ENCODE measurements around the gene NINJ2. TPM values are rescaled to one million over a fixed set of nuclear protein-coding genes. Genes with fewer than 3 reads are reported as not detected.
"Not testable (repeated sequence)": the region's sequence is repeated elsewhere in the genome, so short reads cannot be mapped to it uniquely, and the experiment has no call there.

NINJ2 gene
- total RNA-seq, 2 donors from 2014 or later, result 0.78 to 5.6 TPM

- ATAC-seq (no peak), DNase-seq (no peak)
- Histone ChIP-seq H3K4me1 (no peaks in the 10 kb centered on the region), H3K27me3 (no peaks in the 10 kb centered on the region), H3K9me3 (peaks cover 0 to 8% (median 0%) of the 10 kb centered on the region in 3 donors), H3K4me3 (no peak overlapping the region), H3K27ac (no peak overlapping the region), H3K36me3 (replicated peaks in 1 of 2; ENCODE audit: insufficient read depth in 1 of 2, low read depth in 2 of 2) (no peaks in the 10 kb centered on the region)
- no peak for TF ChIP-seq CTCF (IDR thresholded peaks at IDR 0.05)
- no peak for TF ChIP-seq POLR2A (IDR thresholded peaks at IDR 0.05)
- intact Hi-C loops (cut with DNase I), result no loop called here
- WGBS, 2 donors, result 70 to 72% methylated on average over 11 of the region's 11 CpGs
Measured at GRCh38 chr12:701896-702539, 38.8 kb upstream of the NINJ2 start.

- Histone ChIP-seq H3K9me3 (peaks cover 0 to 8% (median 0%) of the 10 kb centered on the region in 3 donors), H3K4me3 (no peak overlapping the region), H3K27me3 (no peaks in the 10 kb centered on the region), H3K4me1 (no peaks in the 10 kb centered on the region), H3K27ac (no peak overlapping the region), H3K36me3 (replicated peaks in 1 of 2; ENCODE audit: insufficient read depth in 1 of 2, low read depth in 2 of 2) (no peaks in the 10 kb centered on the region)
- 55 to 58% methylated on average over 4 of the region's 4 CpGs for WGBS, 2 donors
- no peak for DNase-seq
- intact Hi-C loops (cut with DNase I), result no loop called here
- TF ChIP-seq CTCF (IDR thresholded peaks at IDR 0.05) (no peak), POLR2A (IDR thresholded peaks at IDR 0.05) (no peak)
- no peak for ATAC-seq
Measured at GRCh38 chr12:700016-700415, 36.8 kb upstream of the NINJ2 start.

GRCh38 chr12:698222-698621 is 35.0 kb upstream of the NINJ2 start:
- H3K27ac ChIP-seq; H3K27me3 ChIP-seq; H3K4me1 ChIP-seq; intact Hi-C loops (cut with DNase I); H3K36me3 ChIP-seq (replicated peaks in 1 of 2; ENCODE audit: insufficient read depth in 1 of 2, low read depth in 2 of 2); H3K4me3 ChIP-seq; H3K9me3 ChIP-seq; DNase-seq; ATAC-seq: not testable (repeated sequence)
- WGBS, 2 donors, result 70 to 80% methylated on average over 4 of the region's 4 CpGs

- intact Hi-C loops (cut with DNase I), result no loop called here
- 65 to 79% methylated on average over 2 of the region's 2 CpGs for WGBS, 2 donors
Measured at GRCh38 chr12:697481-697880, 34.2 kb upstream of the NINJ2 start.

More at GRCh38 chr12:697481-697880, 34.2 kb upstream of the NINJ2 start:
- ATAC-seq (no peak), DNase-seq (no peak)
- peaks cover 0 to 8% (median 0%) of the 10 kb centered on the region in 3 donors for H3K9me3 ChIP-seq
- no peak overlapping the region for H3K4me3 ChIP-seq
- no peak for TF ChIP-seq POLR2A (IDR thresholded peaks at IDR 0.05)
- TF ChIP-seq CTCF (IDR thresholded peaks at IDR 0.05), result no peak
- H3K27ac ChIP-seq, result no peak overlapping the region
- no peaks in the 10 kb centered on the region for H3K27me3 ChIP-seq
- no peaks in the 10 kb centered on the region for H3K36me3 ChIP-seq (replicated peaks in 1 of 2; ENCODE audit: insufficient read depth in 1 of 2, low read depth in 2 of 2)
- no peaks in the 10 kb centered on the region for H3K4me1 ChIP-seq

All from body of pancreas (tissue), 4 donors.